Brain microvascular endothelial cell (primary cell): ENCODE results near the gene TEAD1.

Experiments
- DNase-seq: peaks from one replicate; pipeline ENCODE4 v3.0.0-alpha.2; 2020
- H3K27ac ChIP-seq: fragments of 250-450 bp; sonication (Bioruptor Pico); 2 replicates; pipeline ENCODE4 v1.5.1; 2020; ENCODE audit warnings: mild to moderate bottlenecking, moderate library complexity
- H3K27me3 ChIP-seq: fragments of 250-450 bp; sonication (Bioruptor Pico); replicated peaks from 2 replicates; pipeline ENCODE4 v1.5.1; 2020; ENCODE audit warnings: mild to moderate bottlenecking
- H3K36me3 ChIP-seq: fragments of 250-450 bp; sonication (Bioruptor Pico); replicated peaks from 2 replicates; pipeline ENCODE4 v1.5.1; 2020; ENCODE audit warnings: mild to moderate bottlenecking
- H3K4me3 ChIP-seq: 2 replicates; pipeline ENCODE4 v1.5.1; 2011; ENCODE audit warnings: low read depth, mild to moderate bottlenecking, control low read depth, low read length, moderate library complexity
- in situ Hi-C: cut with HindIII; loops from 2 replicates; pipeline ENCODE4 v1.10.0; 2017; ENCODE audit warnings: low sequenced_read_pairs, low pct_ligation_motif_present
- TF ChIP-seq, protein P1 (sequence below): IDR thresholded peaks from 2 replicates; pipeline ENCODE4 v1.5.1; 2011; ENCODE audit warnings: low read depth, mild to moderate bottlenecking, moderate library complexity, low read length, control low read depth, inconsistent platforms; ENCODE audit errors: missing control alignments

TEAD1 gene

DNA sequence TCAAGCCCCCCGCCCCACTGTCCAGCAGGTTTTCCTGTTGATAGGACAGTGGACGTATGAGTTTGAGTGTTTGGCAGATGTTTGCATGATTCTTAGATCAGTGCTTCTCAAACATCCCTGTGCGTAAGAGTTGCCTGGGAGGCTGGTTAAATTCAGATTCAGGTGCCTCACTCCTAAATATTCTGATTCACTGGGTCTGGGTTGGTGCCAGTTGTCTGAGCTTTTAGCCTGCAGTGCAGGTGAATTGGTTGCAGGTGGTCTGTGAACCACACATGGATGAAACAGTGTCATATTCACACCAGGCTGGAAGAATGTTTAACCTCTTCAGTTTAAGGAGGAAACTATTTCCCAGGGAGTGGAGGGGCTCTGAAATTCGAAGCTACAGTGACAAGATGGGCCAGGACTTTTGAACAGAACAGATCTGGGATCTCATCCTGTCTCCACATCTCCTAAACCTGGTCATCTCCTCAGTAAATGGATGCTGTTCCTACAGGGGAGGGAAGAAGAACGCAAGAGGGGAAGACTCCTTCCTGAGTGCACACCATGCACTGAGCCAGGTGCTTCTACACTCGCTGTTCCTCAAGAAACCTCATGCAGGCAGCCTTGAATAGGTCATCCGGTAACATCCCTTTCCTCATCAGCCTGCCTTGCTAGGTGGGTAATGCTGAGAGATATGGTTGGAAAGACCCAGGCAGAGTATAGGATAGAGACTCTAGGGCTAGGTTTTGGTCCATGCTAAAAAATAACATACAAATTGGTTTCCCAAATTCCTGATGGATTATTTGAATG, 47.8 kb downstream of the TEAD1 start:
- DNase-seq: no peak
- Histone ChIP-seq H3K4me3 (no peak overlapping the region), H3K27ac (no peak overlapping the region), H3K27me3 (no peaks in the 10 kb centered on the region), H3K36me3 (no peaks in the 10 kb centered on the region)
- TF ChIP-seq, protein P1, sequence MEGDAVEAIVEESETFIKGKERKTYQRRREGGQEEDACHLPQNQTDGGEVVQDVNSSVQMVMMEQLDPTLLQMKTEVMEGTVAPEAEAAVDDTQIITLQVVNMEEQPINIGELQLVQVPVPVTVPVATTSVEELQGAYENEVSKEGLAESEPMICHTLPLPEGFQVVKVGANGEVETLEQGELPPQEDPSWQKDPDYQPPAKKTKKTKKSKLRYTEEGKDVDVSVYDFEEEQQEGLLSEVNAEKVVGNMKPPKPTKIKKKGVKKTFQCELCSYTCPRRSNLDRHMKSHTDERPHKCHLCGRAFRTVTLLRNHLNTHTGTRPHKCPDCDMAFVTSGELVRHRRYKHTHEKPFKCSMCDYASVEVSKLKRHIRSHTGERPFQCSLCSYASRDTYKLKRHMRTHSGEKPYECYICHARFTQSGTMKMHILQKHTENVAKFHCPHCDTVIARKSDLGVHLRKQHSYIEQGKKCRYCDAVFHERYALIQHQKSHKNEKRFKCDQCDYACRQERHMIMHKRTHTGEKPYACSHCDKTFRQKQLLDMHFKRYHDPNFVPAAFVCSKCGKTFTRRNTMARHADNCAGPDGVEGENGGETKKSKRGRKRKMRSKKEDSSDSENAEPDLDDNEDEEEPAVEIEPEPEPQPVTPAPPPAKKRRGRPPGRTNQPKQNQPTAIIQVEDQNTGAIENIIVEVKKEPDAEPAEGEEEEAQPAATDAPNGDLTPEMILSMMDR: no peak
- in situ Hi-C loops: no loop called here

DNA sequence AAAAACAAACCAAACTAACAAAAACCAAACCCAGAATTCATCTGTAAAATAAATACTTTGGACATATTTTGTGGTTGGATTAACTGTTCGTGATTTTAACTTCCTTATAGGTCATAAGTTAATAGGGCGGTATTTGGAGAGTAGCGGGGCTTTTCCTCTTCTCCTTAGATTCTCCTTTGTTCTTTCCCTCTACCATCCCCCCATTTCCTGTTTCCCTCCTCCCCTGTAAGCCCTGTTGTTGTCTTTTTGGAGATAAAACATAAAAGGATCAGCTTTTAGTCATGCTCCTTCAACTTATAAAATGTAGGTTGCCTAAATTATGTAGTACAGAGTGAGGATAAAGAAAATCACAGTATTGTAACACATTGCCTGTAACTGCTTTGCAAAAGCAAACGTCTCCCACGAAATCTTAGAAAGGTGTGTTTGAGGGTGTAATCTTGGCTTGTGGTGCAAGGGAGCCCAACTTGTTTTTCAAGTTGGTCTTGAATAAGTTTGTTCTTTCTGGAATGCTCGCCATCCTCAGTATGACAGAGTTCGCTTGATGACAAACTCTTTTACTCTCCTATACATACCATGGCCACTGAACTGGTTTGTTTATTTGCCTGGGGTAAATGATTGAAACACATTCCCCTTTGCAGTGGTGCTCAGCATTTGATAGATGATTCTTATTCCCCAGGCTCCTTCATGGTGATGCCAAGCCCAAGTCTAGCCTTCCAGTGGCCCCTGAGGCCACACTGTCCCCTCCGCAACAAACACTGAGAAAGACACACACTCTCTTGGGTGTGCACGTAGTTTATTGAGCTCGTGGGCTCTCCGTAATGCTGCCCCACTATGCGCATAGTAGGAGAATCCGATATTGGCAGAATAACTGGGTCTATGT, 49.4 kb downstream of the TEAD1 start:
- no peaks in the 10 kb centered on the region for H3K36me3 ChIP-seq
- DNase-seq: peak; percentile 58
- TF ChIP-seq, protein P1: no peak
- H3K27me3 ChIP-seq: no peaks in the 10 kb centered on the region
- in situ Hi-C loops: no loop called here
- H3K4me3 ChIP-seq: no peak overlapping the region
- H3K27ac ChIP-seq: peak overlapping the region; percentile 84

DNA sequence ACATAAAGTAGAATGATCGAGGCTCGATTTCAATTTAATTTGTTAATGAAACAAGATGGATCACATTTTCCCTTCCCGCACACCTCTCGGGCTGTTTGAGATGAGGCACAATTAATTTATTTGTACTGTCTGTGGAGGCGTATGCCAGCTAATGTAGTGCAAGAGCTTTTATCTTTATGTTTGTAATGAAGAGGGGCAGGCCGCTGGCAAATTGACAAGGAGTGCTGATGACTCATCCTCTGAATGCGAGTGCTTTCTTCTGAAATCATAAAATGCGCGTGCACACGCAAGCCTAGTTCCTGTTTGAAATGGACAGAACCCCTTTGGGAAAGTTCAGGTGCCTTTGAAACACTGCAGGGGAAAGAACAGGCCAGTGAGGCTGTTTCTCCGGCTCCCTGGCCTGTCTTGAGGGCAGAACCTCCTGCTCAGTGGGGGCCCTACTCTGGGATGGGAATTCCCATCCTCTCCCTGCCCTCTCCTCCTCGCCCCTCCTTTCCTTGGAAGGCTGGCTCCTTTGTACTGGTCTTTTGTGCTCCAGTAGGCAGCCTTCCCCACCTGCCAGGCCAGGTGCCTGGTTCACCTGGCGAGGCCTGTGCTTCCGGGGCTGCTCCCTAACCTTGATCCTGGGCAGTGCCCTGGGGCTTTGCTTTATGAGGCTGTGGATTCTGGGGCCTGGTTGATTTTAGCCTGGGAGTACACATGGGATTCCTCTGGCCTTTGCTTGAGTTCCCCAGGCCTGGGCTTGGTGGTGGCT, 50.3 kb downstream of the TEAD1 start:
- in situ Hi-C loops: no loop called here
- peak; percentile 97 for DNase-seq
- peak overlapping the region; percentile 84 for H3K27ac ChIP-seq
- H3K36me3 ChIP-seq: no peaks in the 10 kb centered on the region
- TF ChIP-seq, protein P1: no peak
- H3K27me3 ChIP-seq: no peaks in the 10 kb centered on the region
- H3K4me3 ChIP-seq: no peak overlapping the region

DNA sequence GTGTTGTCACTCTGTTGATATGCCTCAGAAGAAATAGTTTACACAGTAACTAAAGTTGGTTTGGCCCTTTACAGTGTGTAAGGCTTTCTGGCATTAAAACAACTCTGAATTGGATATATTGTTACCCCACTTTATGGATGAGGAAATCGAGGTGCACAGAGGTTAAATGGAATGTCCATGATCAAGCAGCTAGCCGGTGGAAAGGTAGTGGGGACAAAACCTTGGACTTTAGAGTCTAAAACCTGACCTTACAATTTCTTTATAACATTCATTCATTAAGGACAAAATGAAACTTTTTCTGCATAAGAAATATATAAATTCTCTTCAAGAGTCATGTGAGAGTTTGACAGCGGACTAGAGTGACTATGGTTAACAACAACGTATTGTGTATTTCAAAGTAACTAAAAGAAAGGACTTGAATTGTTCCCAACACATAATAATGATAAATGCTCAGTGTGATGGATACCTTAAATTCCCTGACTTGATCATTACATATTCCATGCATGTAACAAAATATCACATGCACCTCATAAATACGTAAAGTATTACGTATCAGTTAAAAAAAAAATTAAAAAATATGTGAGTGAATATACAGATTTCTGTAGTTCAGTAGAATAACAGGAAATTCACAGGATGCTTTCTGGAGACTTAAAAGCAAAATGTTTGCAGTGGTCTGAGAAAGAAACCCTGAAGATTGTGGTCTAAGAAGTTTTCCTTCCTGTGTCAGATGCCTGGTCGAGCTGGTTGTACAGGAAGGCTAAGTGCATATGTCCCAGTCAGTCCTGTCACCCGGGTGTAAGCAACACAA, 51.0 kb downstream of the TEAD1 start:
- H3K27ac ChIP-seq: peak overlapping the region; percentile 84
- TF ChIP-seq, protein P1: no peak
- H3K36me3 ChIP-seq: no peaks in the 10 kb centered on the region
- peak; percentile 48 for DNase-seq
- in situ Hi-C loops: no loop called here
- no peaks in the 10 kb centered on the region for H3K27me3 ChIP-seq
- no peak overlapping the region for H3K4me3 ChIP-seq
